Measurements from ENCODE around the gene RUNX1.
"Not testable (repeated sequence)": the region's sequence is repeated elsewhere in the genome, so short reads cannot be mapped to it uniquely, and the experiment has no call there.

The RUNX1 gene

DNA sequence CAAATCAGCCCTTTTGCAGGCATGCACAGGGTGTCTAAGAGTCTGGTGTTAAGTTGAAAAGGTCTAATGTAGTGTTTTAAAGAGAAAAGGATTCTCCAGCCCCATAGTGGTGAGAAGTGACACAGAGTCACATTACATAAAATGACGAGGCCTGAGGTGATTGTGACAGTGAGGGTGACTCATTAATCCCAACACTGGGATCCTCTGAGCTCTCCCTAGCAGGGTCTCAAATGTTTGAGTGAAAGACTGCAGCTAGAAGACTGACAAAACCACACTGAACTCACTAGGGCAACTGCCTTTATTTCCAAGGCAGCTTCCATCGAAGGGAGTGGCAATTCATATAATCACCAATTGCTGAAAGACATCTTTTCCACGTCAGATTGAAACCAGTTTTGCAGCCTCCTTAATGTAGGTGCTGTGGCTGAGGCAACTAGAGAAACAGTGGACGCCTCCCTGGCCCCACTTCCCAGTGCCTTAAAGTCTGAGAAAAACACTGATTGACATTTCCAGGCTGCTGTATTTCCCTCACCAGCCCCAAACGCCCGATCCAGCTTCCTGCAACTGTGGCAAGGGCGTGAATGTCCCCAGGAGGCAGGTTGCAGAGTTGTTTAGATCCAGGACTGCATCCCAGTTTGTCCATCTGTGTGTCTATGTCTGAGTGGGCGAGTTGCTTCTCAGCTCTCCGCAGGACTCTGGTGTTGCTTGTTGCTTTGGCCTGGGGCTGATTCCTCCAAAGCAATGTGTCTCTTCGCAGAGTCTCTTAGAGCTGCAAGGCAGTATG lies 81.4 kb downstream of the RUNX1 start:
- ChIA-PET POLR2A (no interaction called here), CTCF (no interaction called here)
- no peak for TF ChIP-seq HDGF (IDR thresholded peaks at IDR 0.05; ENCODE audit: borderline replicate concordance)
- DNase-seq (ENCODE audit: extremely low spot score), result no peak

- CTCF ChIA-PET; POLR2A ChIA-PET; DNase-seq (ENCODE audit: extremely low spot score): not testable (repeated sequence)
Measured at GRCh38 chr21:34966881-34967280, 82.2 kb downstream of the RUNX1 start.

DNA sequence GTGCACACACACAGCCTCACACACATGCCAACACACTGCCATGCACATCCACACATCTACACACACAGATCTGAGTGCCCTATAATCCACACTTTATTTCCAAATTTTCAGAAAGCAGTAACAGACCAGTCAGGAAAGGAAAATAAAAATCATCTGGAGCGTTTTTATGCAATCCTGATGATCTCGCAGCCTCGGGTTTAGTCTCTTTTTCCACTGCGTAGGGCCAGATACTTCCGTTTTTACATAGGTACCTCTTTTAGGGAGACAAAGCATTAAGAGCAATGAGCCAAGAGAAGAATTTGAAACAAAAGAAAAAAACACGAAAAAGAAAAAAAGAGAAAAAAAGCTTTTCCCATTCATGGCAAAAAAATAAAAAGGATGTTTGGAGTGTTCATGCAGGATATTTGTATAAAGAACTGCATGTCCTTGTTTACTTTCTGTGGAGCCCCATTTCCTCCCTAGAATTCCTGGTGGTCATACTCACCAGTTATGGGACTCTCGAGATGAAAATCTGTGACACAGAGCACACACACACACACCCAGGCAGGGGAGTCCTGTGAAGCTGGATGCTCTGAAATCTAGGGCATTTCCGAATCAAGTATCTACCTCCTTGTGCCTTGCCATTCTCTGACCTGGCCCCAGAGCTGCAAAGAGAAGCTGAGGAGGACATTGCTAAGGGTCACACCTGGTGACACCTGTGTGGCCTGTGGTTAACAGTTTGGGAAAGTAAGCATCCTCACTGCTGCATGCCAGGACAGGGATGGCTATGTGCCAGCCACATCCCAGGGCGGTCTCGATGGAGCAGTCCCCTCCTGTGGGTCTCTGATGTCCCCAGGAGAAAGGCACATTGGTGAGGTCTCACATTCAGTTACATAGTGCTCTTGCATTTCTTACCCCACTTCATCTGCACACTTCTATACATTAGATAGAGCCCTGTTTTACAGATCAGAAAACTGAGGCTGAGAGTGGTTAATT lies 83.6 kb downstream of the RUNX1 start:
- TF ChIP-seq, protein P1, sequence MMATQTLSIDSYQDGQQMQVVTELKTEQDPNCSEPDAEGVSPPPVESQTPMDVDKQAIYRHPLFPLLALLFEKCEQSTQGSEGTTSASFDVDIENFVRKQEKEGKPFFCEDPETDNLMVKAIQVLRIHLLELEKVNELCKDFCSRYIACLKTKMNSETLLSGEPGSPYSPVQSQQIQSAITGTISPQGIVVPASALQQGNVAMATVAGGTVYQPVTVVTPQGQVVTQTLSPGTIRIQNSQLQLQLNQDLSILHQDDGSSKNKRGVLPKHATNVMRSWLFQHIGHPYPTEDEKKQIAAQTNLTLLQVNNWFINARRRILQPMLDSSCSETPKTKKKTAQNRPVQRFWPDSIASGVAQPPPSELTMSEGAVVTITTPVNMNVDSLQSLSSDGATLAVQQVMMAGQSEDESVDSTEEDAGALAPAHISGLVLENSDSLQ (IDR thresholded peaks at IDR 0.05), result no peak
- no peak for TF ChIP-seq HDGF (IDR thresholded peaks at IDR 0.05; ENCODE audit: borderline replicate concordance)
- no peak for TF ChIP-seq FOXM1 (IDR thresholded peaks at IDR 0.05; ENCODE audit: borderline replicate concordance)
- TF ChIP-seq ELF4 (IDR thresholded peaks at IDR 0.05), result no peak
- TF ChIP-seq ARNT (IDR thresholded peaks at IDR 0.05), result no peak
- no peak for TF ChIP-seq SUZ12 (IDR thresholded peaks at IDR 0.05)
- TF ChIP-seq NFRKB (IDR thresholded peaks at IDR 0.05), result no peak
- no peak for TF ChIP-seq BHLHE40 (IDR thresholded peaks at IDR 0.05; ENCODE audit: borderline replicate concordance)
- TF ChIP-seq FOXK2 (IDR thresholded peaks at IDR 0.05), result no peak
- no peak for TF ChIP-seq L3MBTL2 (conservative IDR thresholded peaks at IDR 0.05)
- no peak for TF ChIP-seq TARDBP (IDR thresholded peaks at IDR 0.05)
- TF ChIP-seq SP1 (IDR thresholded peaks at IDR 0.05), result no peak
- TF ChIP-seq FOXA1 (IDR thresholded peaks at IDR 0.05), result no peak
- no peak for TF ChIP-seq CTBP1 (IDR thresholded peaks at IDR 0.05; ENCODE audit: borderline replicate concordance)
- no peak for TF ChIP-seq LEF1 (IDR thresholded peaks at IDR 0.05; ENCODE audit: borderline replicate concordance)
- TF ChIP-seq ZNF384 (IDR thresholded peaks at IDR 0.05), result no peak
- CTCF ChIA-PET, result interaction anchor here (0.6 kb wide), 2 partner anchors 11 to 140 kb away, joined by 3 to 6 read pairs; no protein-coding TSS in a partner anchor
- POLR2A ChIA-PET, result no interaction called here
- DNase-seq (ENCODE audit: extremely low spot score), result no peak

DNA sequence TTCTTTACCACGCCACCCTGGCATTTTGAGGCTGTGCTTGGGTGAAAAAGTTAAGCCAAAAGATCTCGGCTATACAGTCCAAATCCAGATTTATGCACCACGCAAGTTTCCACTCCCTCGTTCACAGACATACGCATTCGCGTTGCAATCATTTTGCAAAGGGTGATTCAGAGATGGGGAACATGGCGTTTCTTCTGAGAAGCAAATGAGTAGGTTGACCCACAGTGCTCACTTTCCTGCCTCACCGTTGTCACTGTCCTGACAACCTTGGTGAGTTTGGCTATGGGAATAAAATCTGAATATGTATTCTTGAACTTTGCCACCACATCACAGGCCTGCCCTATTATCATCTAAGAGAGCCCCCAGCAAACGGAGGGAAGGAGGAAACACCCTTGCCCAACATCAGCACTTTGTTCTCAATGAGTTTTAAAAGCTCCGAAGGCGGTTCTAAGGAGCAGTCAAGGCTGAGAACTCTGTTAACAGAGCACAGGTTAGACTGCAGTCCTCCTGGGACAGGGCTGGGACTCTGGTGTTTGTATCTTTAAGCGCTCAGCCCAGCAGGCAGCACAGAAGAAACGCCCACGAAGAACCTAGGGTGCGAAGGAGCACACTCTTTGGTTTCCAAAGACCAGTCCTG lies 86.4 kb downstream of the RUNX1 start:
- CTCF ChIA-PET, result no interaction called here
- no peak for DNase-seq (ENCODE audit: extremely low spot score)
- TF ChIP-seq LEF1 (IDR thresholded peaks at IDR 0.05; ENCODE audit: borderline replicate concordance) (no peak), L3MBTL2 (conservative IDR thresholded peaks at IDR 0.05) (no peak), FOXM1 (IDR thresholded peaks at IDR 0.05; ENCODE audit: borderline replicate concordance) (no peak), HDGF (IDR thresholded peaks at IDR 0.05; ENCODE audit: borderline replicate concordance) (no peak), BHLHE40 (IDR thresholded peaks at IDR 0.05; ENCODE audit: borderline replicate concordance) (no peak), ELF4 (IDR thresholded peaks at IDR 0.05) (no peak), FOXA1 (IDR thresholded peaks at IDR 0.05) (no peak)
- POLR2A ChIA-PET, result no interaction called here

DNA sequence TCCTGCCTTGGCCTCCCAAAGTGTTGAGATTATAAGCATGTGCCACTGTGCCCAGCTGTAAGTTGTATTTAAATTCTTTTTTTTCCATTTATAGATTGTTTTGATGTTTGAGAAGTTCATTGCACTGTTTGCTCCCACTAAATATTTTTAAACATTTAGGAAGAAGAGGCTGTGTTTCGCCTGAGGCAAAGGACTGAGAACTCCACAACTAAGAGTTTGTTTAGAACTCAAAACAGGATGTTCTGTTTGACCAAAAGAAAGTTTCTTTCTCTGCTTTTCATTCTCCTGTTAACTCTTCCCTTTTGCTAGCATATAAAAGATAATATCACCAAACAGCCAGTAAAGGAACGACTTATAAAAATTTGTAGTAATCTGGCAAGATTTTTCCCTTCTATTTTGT lies 87.0 kb downstream of the RUNX1 start:
- CTCF ChIA-PET, result interaction anchor here (0.6 kb wide), 1 partner anchor 86 kb away, joined by 5 read pairs; no protein-coding TSS in a partner anchor
- POLR2A ChIA-PET, result no interaction called here
- DNase-seq (ENCODE audit: extremely low spot score), result no peak
- TF ChIP-seq TARDBP (IDR thresholded peaks at IDR 0.05), result no peak
- no peak for TF ChIP-seq SUZ12 (IDR thresholded peaks at IDR 0.05)
- TF ChIP-seq NFRKB (IDR thresholded peaks at IDR 0.05), result no peak
- TF ChIP-seq BHLHE40 (IDR thresholded peaks at IDR 0.05; ENCODE audit: borderline replicate concordance), result no peak
- TF ChIP-seq, protein P1 (IDR thresholded peaks at IDR 0.05), result no peak
- TF ChIP-seq LEF1 (IDR thresholded peaks at IDR 0.05; ENCODE audit: borderline replicate concordance), result no peak
- no peak for TF ChIP-seq FOXM1 (IDR thresholded peaks at IDR 0.05; ENCODE audit: borderline replicate concordance)
- no peak for TF ChIP-seq FOXA1 (IDR thresholded peaks at IDR 0.05)
- TF ChIP-seq ELF4 (IDR thresholded peaks at IDR 0.05), result no peak
- no peak for TF ChIP-seq HDGF (IDR thresholded peaks at IDR 0.05; ENCODE audit: borderline replicate concordance)
- no peak for TF ChIP-seq ARNT (IDR thresholded peaks at IDR 0.05)
- no peak for TF ChIP-seq FOXK2 (IDR thresholded peaks at IDR 0.05)
- TF ChIP-seq SP1 (IDR thresholded peaks at IDR 0.05), result no peak
- TF ChIP-seq CTBP1 (IDR thresholded peaks at IDR 0.05; ENCODE audit: borderline replicate concordance), result no peak
- no peak for TF ChIP-seq L3MBTL2 (conservative IDR thresholded peaks at IDR 0.05)
- no peak for TF ChIP-seq ZNF384 (IDR thresholded peaks at IDR 0.05)

DNA sequence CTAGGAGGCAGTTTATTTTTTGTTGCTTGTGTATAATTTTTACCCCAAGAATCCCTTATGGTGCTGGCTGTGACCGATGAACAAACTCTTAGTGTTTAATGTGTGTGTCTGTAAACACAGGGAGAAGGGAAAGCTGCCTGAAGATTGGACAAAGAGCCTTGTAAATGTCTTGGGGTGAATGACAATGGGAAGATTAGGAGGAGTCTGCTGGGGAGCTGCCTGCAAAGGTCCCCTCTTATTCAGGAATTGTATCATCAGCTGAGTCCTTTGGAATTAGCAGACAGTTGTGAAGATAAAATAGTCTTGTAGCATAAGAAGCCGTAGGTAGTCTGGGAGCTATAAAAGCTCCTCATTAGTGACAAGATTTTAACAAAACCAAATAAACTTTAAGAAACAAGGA lies 88.4 kb downstream of the RUNX1 start:
- ChIA-PET POLR2A (no interaction called here), CTCF (no interaction called here)
- no peak for DNase-seq (ENCODE audit: extremely low spot score)
- no peak for TF ChIP-seq BHLHE40 (IDR thresholded peaks at IDR 0.05; ENCODE audit: borderline replicate concordance)
- no peak for TF ChIP-seq ARNT (IDR thresholded peaks at IDR 0.05)
- TF ChIP-seq TARDBP (IDR thresholded peaks at IDR 0.05), result no peak
- TF ChIP-seq NFRKB (IDR thresholded peaks at IDR 0.05), result no peak
- TF ChIP-seq FOXM1 (IDR thresholded peaks at IDR 0.05; ENCODE audit: borderline replicate concordance), result no peak
- TF ChIP-seq, protein P1 (IDR thresholded peaks at IDR 0.05), result no peak
- no peak for TF ChIP-seq L3MBTL2 (conservative IDR thresholded peaks at IDR 0.05)
- TF ChIP-seq ELF4 (IDR thresholded peaks at IDR 0.05), result no peak
- no peak for TF ChIP-seq CTBP1 (IDR thresholded peaks at IDR 0.05; ENCODE audit: borderline replicate concordance)
- no peak for TF ChIP-seq SP1 (IDR thresholded peaks at IDR 0.05)
- TF ChIP-seq ZNF384 (IDR thresholded peaks at IDR 0.05), result no peak
- TF ChIP-seq SUZ12 (IDR thresholded peaks at IDR 0.05), result no peak
- TF ChIP-seq FOXA1 (IDR thresholded peaks at IDR 0.05), result no peak
- no peak for TF ChIP-seq HDGF (IDR thresholded peaks at IDR 0.05; ENCODE audit: borderline replicate concordance)
- no peak for TF ChIP-seq LEF1 (IDR thresholded peaks at IDR 0.05; ENCODE audit: borderline replicate concordance)
- no peak for TF ChIP-seq FOXK2 (IDR thresholded peaks at IDR 0.05)

Data from HEK293T (cell line).